Activated CD8-positive, alpha-beta T cell treated with anti-CD3 and anti-CD28 coated beads, Interleukin-2, amount 10 ng/mL, durations not matched to agents 7 days and 5 days (primary cell): ENCODE results near the gene DUS2. TPM values are rescaled to one million over a fixed set of nuclear protein-coding genes. Genes with fewer than 3 reads are reported as not detected.
"Not testable (repeated sequence)": the region's sequence is repeated elsewhere in the genome, so short reads cannot be mapped to it uniquely, and the experiment has no call there.

ENCODE experiments used
- ATAC-seq: fragments of 150-1000 bp; cut with Tn5 transposase; one replicate; pipeline ENCODE4 v1.10.0; 2021; ENCODE audit warnings: moderate library complexity
- CTCF ChIA-PET: fragments of 350-600 bp; sonication (Branson Sonifier 250); formaldehyde crosslinking; loops from one replicate; lab custom pipeline; 2021; ENCODE audit warnings: antibody characterized with exemption; lab: Charles Lee
- POLR2A ChIA-PET: fragments of 350-600 bp; sonication (Branson Sonifier 250); formaldehyde crosslinking; loops from one replicate; lab custom pipeline; 2021; ENCODE audit warnings: antibody characterized with exemption; lab: Charles Lee
- DNase-seq: peaks from one replicate; pipeline ENCODE4 v3.0.0-alpha.2; 2020
- H3K27ac Mint-ChIP-seq: one replicate; pipeline ENCODE4 v1.8.0; 2021; ENCODE audit warnings: mild to moderate bottlenecking, mixed read lengths
- H3K27me3 Mint-ChIP-seq: one replicate; pipeline ENCODE4 v1.8.0; 2021; ENCODE audit warnings: low read depth, mixed read lengths
- H3K36me3 Mint-ChIP-seq: one replicate; pipeline ENCODE4 v1.8.0; 2021; ENCODE audit warnings: low read depth, mixed read lengths
- H3K4me1 Mint-ChIP-seq: one replicate; pipeline ENCODE4 v1.8.0; 2021; ENCODE audit warnings: low read depth, mixed read lengths
- H3K4me3 Mint-ChIP-seq: one replicate; pipeline ENCODE4 v1.8.0; 2021; ENCODE audit warnings: mild to moderate bottlenecking, mixed read lengths
- H3K9me3 Mint-ChIP-seq: one replicate; pipeline ENCODE4 v1.8.0; 2022; ENCODE audit warnings: mixed read lengths; ENCODE audit not compliant: insufficient read depth
- total RNA-seq, 2 experiments: library from RNA; stranded (reverse); gene quantifications; one replicate each; pipeline ENCODE4 v1.2.3, GENCODE V29; 2021

DUS2 gene
- total RNA-seq, 2 experiments from 2014 or later, result 24.1 to 25.2 TPM

GRCh38 chr16:68109156-68109555 lies 86.1 kb downstream of the DUS2 start:
- H3K27ac Mint-ChIP-seq, H3K27me3 Mint-ChIP-seq, DNase-seq, H3K4me3 Mint-ChIP-seq, POLR2A ChIA-PET, ATAC-seq: not testable (repeated sequence)
- peaks cover 65% of the 10 kb centered on the region for H3K4me1 Mint-ChIP-seq
- H3K36me3 Mint-ChIP-seq, result peaks cover 71% of the 10 kb centered on the region
- peaks cover 39% of the 10 kb centered on the region for H3K9me3 Mint-ChIP-seq
- CTCF ChIA-PET, result interaction anchor here (2.6 kb wide), 1 partner anchor 16 kb away, joined by 8 read pairs; no protein-coding TSS in a partner anchor

GRCh38 chr16:68110611-68111010 lies 87.5 kb downstream of the DUS2 start:
- ATAC-seq, POLR2A ChIA-PET, H3K4me3 Mint-ChIP-seq, DNase-seq, H3K27ac Mint-ChIP-seq, H3K27me3 Mint-ChIP-seq: not testable (repeated sequence)
- CTCF ChIA-PET, result interaction anchor here (1.2 to 2.6 kb wide), 2 partner anchors 18 to 68 kb away, joined by 3 to 8 read pairs; no protein-coding TSS in a partner anchor
- Mint-ChIP-seq H3K4me1 (peaks cover 65% of the 10 kb centered on the region), H3K36me3 (peaks cover 58% of the 10 kb centered on the region), H3K9me3 (peaks cover 35% of the 10 kb centered on the region)

GRCh38 chr16:68111379-68111778 lies 88.3 kb downstream of the DUS2 start:
- Mint-ChIP-seq H3K27me3 (no peaks in the 10 kb centered on the region), H3K27ac (peak overlapping the region; percentile 60), H3K9me3 (peaks cover 34% of the 10 kb centered on the region), H3K4me1 (peaks cover 68% of the 10 kb centered on the region), H3K36me3 (peaks cover 54% of the 10 kb centered on the region), H3K4me3 (no peak overlapping the region)
- CTCF ChIA-PET, result interaction anchor here (1.2 to 2.6 kb wide), 2 partner anchors 18 to 68 kb away, joined by 3 to 8 read pairs; no protein-coding TSS in a partner anchor
- ATAC-seq, result no peak
- no peak for DNase-seq
- POLR2A ChIA-PET, result no interaction called here

- ATAC-seq, result no peak
- no peaks in the 10 kb centered on the region for H3K27me3 Mint-ChIP-seq
- H3K9me3 Mint-ChIP-seq, result peaks cover 27% of the 10 kb centered on the region
- DNase-seq, result no peak
- POLR2A ChIA-PET, result no interaction called here
- H3K4me1 Mint-ChIP-seq, result peaks cover 72% of the 10 kb centered on the region
- CTCF ChIA-PET, result interaction anchor here (1.6 to 2.0 kb wide), 2 partner anchors 10 to 20 kb away, joined by 3 to 8 read pairs; no protein-coding TSS in a partner anchor
- peaks cover 41% of the 10 kb centered on the region for H3K36me3 Mint-ChIP-seq
- H3K27ac Mint-ChIP-seq, result no peak overlapping the region
- no peak overlapping the region for H3K4me3 Mint-ChIP-seq
These were observed 90.1 kb downstream of the DUS2 start for GRCh38 chr16:68113059-68113761.

- ChIA-PET CTCF (interaction anchor here (1.6 kb wide), 1 partner anchor 11 kb away, joined by 3 read pairs; no protein-coding TSS in a partner anchor), POLR2A (no interaction called here)
- DNase-seq (no peak), ATAC-seq (no peak)
- Mint-ChIP-seq H3K9me3 (peaks cover 21% of the 10 kb centered on the region), H3K4me1 (peaks cover 71% of the 10 kb centered on the region), H3K27ac (no peak overlapping the region), H3K27me3 (no peaks in the 10 kb centered on the region), H3K4me3 (no peak overlapping the region), H3K36me3 (peaks cover 38% of the 10 kb centered on the region)
These were observed 90.7 kb downstream of the DUS2 start for GRCh38 chr16:68113765-68114240.

- H3K27me3 Mint-ChIP-seq, DNase-seq, ATAC-seq, POLR2A ChIA-PET, H3K27ac Mint-ChIP-seq, H3K4me3 Mint-ChIP-seq: not testable (repeated sequence)
- CTCF ChIA-PET, result interaction anchor here (0.6 to 1.1 kb wide), 2 partner anchors 21 to 442 kb away, joined by 3 read pairs; no protein-coding TSS in a partner anchor
- Mint-ChIP-seq H3K36me3 (peaks cover 34% of the 10 kb centered on the region), H3K4me1 (peaks cover 81% of the 10 kb centered on the region), H3K9me3 (peaks cover 11% of the 10 kb centered on the region)
These were observed 91.9 kb downstream of the DUS2 start for GRCh38 chr16:68114939-68115338.

GRCh38 chr16:68115851-68116250 lies 92.8 kb downstream of the DUS2 start:
- DNase-seq (no peak), ATAC-seq (no peak)
- peaks cover 8% of the 10 kb centered on the region for H3K9me3 Mint-ChIP-seq
- POLR2A ChIA-PET, result no interaction called here
- no peak overlapping the region for H3K27ac Mint-ChIP-seq
- no peak overlapping the region for H3K4me3 Mint-ChIP-seq
- H3K36me3 Mint-ChIP-seq, result peaks cover 31% of the 10 kb centered on the region
- H3K4me1 Mint-ChIP-seq, result peaks cover 84% of the 10 kb centered on the region
- no peaks in the 10 kb centered on the region for H3K27me3 Mint-ChIP-seq
- CTCF ChIA-PET, result interaction anchor here (1.4 to 5.3 kb wide), 2 partner anchors 20 to 51 kb away, joined by 3 to 40 read pairs; no protein-coding TSS in a partner anchor

- peaks cover 81% of the 10 kb centered on the region for H3K4me1 Mint-ChIP-seq
- peaks cover 26% of the 10 kb centered on the region for H3K36me3 Mint-ChIP-seq
- H3K27me3 Mint-ChIP-seq, result no peaks in the 10 kb centered on the region
- ATAC-seq (peak; percentile 53), DNase-seq (no peak)
- CTCF ChIA-PET, result interaction anchor here (1.1 to 5.3 kb wide), 7 partner anchors 16 to 51 kb away, joined by 3 to 40 read pairs (median 5); partner anchors contain the start of gene NFATC3
- H3K9me3 Mint-ChIP-seq, result peaks cover 2% of the 10 kb centered on the region
- POLR2A ChIA-PET, result interaction anchor here (1.0 kb wide), 1 partner anchor 10 kb away, joined by 4 read pairs; no protein-coding TSS in a partner anchor
- H3K27ac Mint-ChIP-seq, result no peak overlapping the region
- H3K4me3 Mint-ChIP-seq, result no peak overlapping the region
These were observed 93.3 kb downstream of the DUS2 start for GRCh38 chr16:68116256-68116867.

GRCh38 chr16:68117884-68118283 lies 94.8 kb downstream of the DUS2 start:
- ATAC-seq (no peak), DNase-seq (no peak)
- H3K4me1 Mint-ChIP-seq, result peaks cover 83% of the 10 kb centered on the region
- H3K27me3 Mint-ChIP-seq, result no peaks in the 10 kb centered on the region
- H3K36me3 Mint-ChIP-seq, result peaks cover 28% of the 10 kb centered on the region
- ChIA-PET CTCF (interaction anchor here (1.3 to 5.3 kb wide), 3 partner anchors 22 to 31 kb away, joined by 4 to 40 read pairs (median 5); no protein-coding TSS in a partner anchor), POLR2A (interaction anchor here (0.9 kb wide), 1 partner anchor 8 kb away, joined by 3 read pairs; no protein-coding TSS in a partner anchor)
- no peaks in the 10 kb centered on the region for H3K9me3 Mint-ChIP-seq
- no peak overlapping the region for H3K27ac Mint-ChIP-seq
- no peak overlapping the region for H3K4me3 Mint-ChIP-seq

- H3K36me3 Mint-ChIP-seq, result peaks cover 24% of the 10 kb centered on the region
- H3K9me3 Mint-ChIP-seq, H3K4me3 Mint-ChIP-seq, DNase-seq, H3K27ac Mint-ChIP-seq, ATAC-seq, H3K27me3 Mint-ChIP-seq: not testable (repeated sequence)
- ChIA-PET CTCF (interaction anchor here (0.7 to 5.3 kb wide), 4 partner anchors 9 to 122 kb away, joined by 3 to 40 read pairs (median 4); no protein-coding TSS in a partner anchor), POLR2A (interaction anchor here (0.6 kb wide), 1 partner anchor 14 kb away, joined by 3 read pairs; no protein-coding TSS in a partner anchor)
- peaks cover 75% of the 10 kb centered on the region for H3K4me1 Mint-ChIP-seq
These were observed 95.9 kb downstream of the DUS2 start for GRCh38 chr16:68118954-68119353.

GRCh38 chr16:68120496-68120895 lies 97.4 kb downstream of the DUS2 start:
- H3K36me3 Mint-ChIP-seq, result peaks cover 27% of the 10 kb centered on the region
- POLR2A ChIA-PET, H3K27ac Mint-ChIP-seq, ATAC-seq, DNase-seq, H3K9me3 Mint-ChIP-seq, H3K27me3 Mint-ChIP-seq, H3K4me3 Mint-ChIP-seq: not testable (repeated sequence)
- peaks cover 65% of the 10 kb centered on the region for H3K4me1 Mint-ChIP-seq
- CTCF ChIA-PET, result interaction anchor here (1.6 to 5.3 kb wide), 3 partner anchors 11 to 110 kb away, joined by 4 to 40 read pairs (median 7); no protein-coding TSS in a partner anchor
